Vagina (tissue), 2 donors: Measurements from ENCODE around the gene PLEKHM3.

ENCODE experiments used
- CTCF ChIP-seq, 3 experiments: fragments of 450-650 bp in 2 of 3; fragments of 200-600 bp in 1 of 3; sonication (generic) in 1 of 3; IDR thresholded peaks; one replicate each; pipeline ENCODE4 v1.5.1; 2017 to 2019; ENCODE audit warnings: antibody characterized with exemption in 3 of 3, mild to moderate bottlenecking in 2 of 3, moderate library complexity in 2 of 3
- POLR2A ChIP-seq, 2 donors: fragments of 450-650 bp; IDR thresholded peaks; one replicate each; pipeline ENCODE4 v1.6.1; 2017; ENCODE audit warnings: antibody characterized with exemption in 2 of 2, mild to moderate bottlenecking in 2 of 2, moderate library complexity in 2 of 2
- POLR2AphosphoS5 ChIP-seq, 2 donors: sonication (generic); formaldehyde crosslinking; IDR thresholded peaks; one replicate each; pipeline ENCODE4 v1.9.0; 2017; ENCODE audit warnings: antibody characterized with exemption in 2 of 2, mild to moderate bottlenecking in 2 of 2, low read depth in 1 of 2; ENCODE audit not compliant: insufficient read depth in 1 of 2

DNA sequence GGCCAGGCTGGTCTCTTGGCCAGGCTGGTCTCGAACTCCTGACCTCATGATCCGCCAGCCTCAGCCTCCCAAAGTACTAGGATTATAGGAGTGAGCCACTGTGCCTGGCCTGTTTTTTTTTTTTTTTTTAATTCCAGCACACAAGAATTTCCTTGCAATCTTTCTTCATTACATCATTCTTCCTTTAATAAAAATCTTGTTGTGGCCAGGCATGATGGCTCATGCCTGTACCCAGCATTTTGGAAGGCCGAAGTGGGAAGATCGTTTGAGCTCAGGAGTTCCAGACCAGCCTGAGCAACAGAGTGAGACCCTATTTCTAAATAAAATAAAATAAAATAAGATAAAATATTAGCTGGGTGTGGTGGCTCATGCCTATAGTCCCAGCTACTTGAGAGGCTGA lies 21.4 kb upstream of the PLEKHM3 start:
- TF ChIP-seq POLR2A (IDR thresholded peaks at IDR 0.05) (no peak), CTCF (IDR thresholded peaks at IDR 0.05) (no peak), POLR2AphosphoS5 (IDR thresholded peaks at IDR 0.05; ENCODE audit: insufficient read depth in 1 of 2, low read depth in 1 of 2) (no peak)
